GM23338 (cell line): ENCODE results near the gene AIRE. TPM values are rescaled to one million over a fixed set of nuclear protein-coding genes. Genes with fewer than 3 reads are reported as not detected.

Source experiments
- ATAC-seq: fragments of 200-7000 bp; cut with Tn5 transposase; 3 replicates; pipeline ENCODE4 v1.9.1; 2020
- DNase-seq: peaks from one replicate; pipeline ENCODE4 v3.0.0-alpha.2; 2015; ENCODE audit warnings: low spot score
- H2AFZ ChIP-seq: fragments of 200-600 bp; sonication (generic); 2 replicates; pipeline ENCODE4 v1.8.0; 2016; ENCODE audit warnings: antibody characterized with exemption, mild to moderate bottlenecking, moderate library complexity
- H3F3A ChIP-seq: fragments of 200-600 bp; sonication (generic); replicated peaks from 2 replicates; pipeline ENCODE4 v1.8.0; 2017; ENCODE audit warnings: antibody characterized with exemption, mixed run types, low read depth
- H3K27ac ChIP-seq: fragments of 200-600 bp; sonication (generic); 2 replicates; pipeline ENCODE4 v1.6.1; 2016; ENCODE audit warnings: low read depth
- H3K27me3 ChIP-seq: fragments of 200-600 bp; sonication (generic); 2 replicates; pipeline ENCODE4 v1.8.0; 2016; ENCODE audit warnings: mild to moderate bottlenecking, mixed run types, moderate library complexity; ENCODE audit not compliant: insufficient read depth
- H3K36me3 ChIP-seq: fragments of 200-600 bp; sonication (generic); 2 replicates; pipeline ENCODE4 v1.8.0; 2016; ENCODE audit warnings: mild to moderate bottlenecking; ENCODE audit not compliant: insufficient read depth
- H3K4me1 ChIP-seq: fragments of 200-600 bp; sonication (generic); 2 replicates; pipeline ENCODE4 v1.8.0; 2016; ENCODE audit warnings: mild to moderate bottlenecking, moderate library complexity; ENCODE audit not compliant: insufficient read depth
- H3K4me2 ChIP-seq: fragments of 200-600 bp; sonication (generic); 2 replicates; pipeline ENCODE4 v1.7.1; 2017; ENCODE audit warnings: mixed run types
- H3K4me3 ChIP-seq: fragments of 200-600 bp; sonication (generic); 2 replicates; pipeline ENCODE4 v1.6.1; 2016; ENCODE audit warnings: mixed run types
- H3K79me2 ChIP-seq: fragments of 200-600 bp; sonication (generic); replicated peaks from 2 replicates; pipeline ENCODE4 v1.8.0; 2017; ENCODE audit warnings: mild to moderate bottlenecking; ENCODE audit not compliant: insufficient read depth
- H3K9me2 ChIP-seq: fragments of 200-600 bp; sonication (generic); 2 replicates; pipeline ENCODE4 v1.8.0; 2017; ENCODE audit not compliant: insufficient read depth
- H4K20me1 ChIP-seq: fragments of 200-600 bp; sonication (generic); replicated peaks from 2 replicates; pipeline ENCODE4 v1.8.0; 2017; ENCODE audit warnings: mild to moderate bottlenecking; ENCODE audit not compliant: insufficient read depth
- H3K27ac Mint-ChIP-seq: 2 replicates; pipeline ENCODE4 v1.8.0; 2020; ENCODE audit warnings: inconsistent platforms, mild to moderate bottlenecking, moderate library complexity, mixed read lengths
- H3K27me3 Mint-ChIP-seq: 3 replicates; pipeline ENCODE4 v1.8.0; 2022; ENCODE audit warnings: low read depth, mild to moderate bottlenecking, moderate library complexity, mixed read lengths, inconsistent platforms; ENCODE audit not compliant: insufficient read depth, poor library complexity
- H3K36me3 Mint-ChIP-seq: 3 replicates; pipeline ENCODE4 v1.8.0; 2021; ENCODE audit warnings: low read depth, mild to moderate bottlenecking, inconsistent platforms, moderate library complexity, mixed read lengths
- H3K4me1 Mint-ChIP-seq: 3 replicates; pipeline ENCODE4 v1.8.0; 2020; ENCODE audit warnings: mild to moderate bottlenecking, inconsistent platforms, mixed read lengths
- H3K4me3 Mint-ChIP-seq: 3 replicates; pipeline ENCODE4 v1.8.0; 2021; ENCODE audit warnings: moderate library complexity, mild to moderate bottlenecking, inconsistent platforms, mixed read lengths
- H3K9me3 Mint-ChIP-seq: 3 replicates; pipeline ENCODE4 v1.8.0; 2020; ENCODE audit warnings: moderate library complexity, mild to moderate bottlenecking, inconsistent platforms, mixed read lengths
- CREB1 ChIP-seq: fragments of 250-450 bp; sonication (Bioruptor Pico); IDR thresholded peaks from 2 replicates; pipeline ENCODE4 v1.5.0; 2020; ENCODE audit warnings: low read depth, mild to moderate bottlenecking, moderate library complexity
- CTCF ChIP-seq, 2 experiments: fragments of 200-600 bp in 1 of 2; sonication (generic) in 1 of 2; conservative IDR thresholded peaks; 2 replicates each; pipeline versions ENCODE4 v1.5.1 to v1.6.1; 2016 to 2017; ENCODE audit warnings: antibody characterized with exemption in 2 of 2, low read depth in 2 of 2, mild to moderate bottlenecking in 2 of 2, moderate library complexity in 1 of 2
- ETS1 ChIP-seq: IDR thresholded peaks from 2 replicates; pipeline ENCODE4 v1.6.1; 2016; ENCODE audit warnings: antibody characterized with exemption
- EZH2 ChIP-seq: fragments of 200-600 bp; sonication (generic); IDR thresholded peaks from one replicate; pipeline ENCODE4 v1.8.0; 2017; ENCODE audit warnings: antibody characterized with exemption, mild to moderate bottlenecking, low read depth; ENCODE audit not compliant: unreplicated experiment
- EZH2phosphoT487 ChIP-seq: fragments of 200-600 bp; sonication (generic); IDR thresholded peaks from one replicate; pipeline ENCODE4 v1.8.1; 2018; ENCODE audit warnings: antibody characterized with exemption; ENCODE audit not compliant: unreplicated experiment
- JUNB ChIP-seq: IDR thresholded peaks from one replicate; pipeline ENCODE4 v1.6.1; 2016; ENCODE audit warnings: antibody characterized with exemption; ENCODE audit not compliant: unreplicated experiment
- NANOG ChIP-seq: IDR thresholded peaks from 2 replicates; pipeline ENCODE4 v1.6.1; 2016; ENCODE audit warnings: antibody characterized with exemption, borderline replicate concordance
- POLR2AphosphoS5 ChIP-seq: IDR thresholded peaks from 2 replicates; pipeline ENCODE4 v1.6.1; 2016; ENCODE audit warnings: antibody characterized with exemption, low read depth
- REST ChIP-seq: IDR thresholded peaks from one replicate; pipeline ENCODE4 v1.6.1; 2018; ENCODE audit warnings: antibody characterized with exemption; ENCODE audit not compliant: unreplicated experiment
- STAT1 ChIP-seq: IDR thresholded peaks from one replicate; pipeline ENCODE4 v1.6.1; 2016; ENCODE audit warnings: antibody characterized with exemption; ENCODE audit not compliant: unreplicated experiment
- ZNF114 ChIP-seq: fragments of 250-450 bp; sonication (Bioruptor Pico); IDR thresholded peaks from 2 replicates; pipeline ENCODE4 v1.5.0; 2020; ENCODE audit warnings: mild to moderate bottlenecking, moderate library complexity
- ZNF331 ChIP-seq: fragments of 250-450 bp; sonication (Bioruptor Pico); IDR thresholded peaks from 2 replicates; pipeline ENCODE4 v1.5.0; 2020; ENCODE audit warnings: low read depth, mild to moderate bottlenecking, moderate library complexity
- ZNF462 ChIP-seq: fragments of 250-450 bp; sonication (Bioruptor Pico); IDR thresholded peaks from 2 replicates; pipeline ENCODE4 v1.5.0; 2020; ENCODE audit warnings: mild to moderate bottlenecking, moderate library complexity
- polyA plus RNA-seq: library from polyadenylated mRNA; unstranded; fragments of >200 nt; fragmentation: Nextera tagmentation; extraction: Ambion mirVana; gene quantifications from 2 replicates; pipeline ENCODE4 v1.2.1, GENCODE V29; 2016
- total RNA-seq: library from RNA; depleted of rRNA; stranded (reverse); fragments of >200 nt; shearing (Covaris generic); gene quantifications from 2 replicates; pipeline ENCODE4 v1.2.3, GENCODE V29; 2014

The AIRE gene
- total and polyA plus RNA-seq, 2 experiments from 2014 or later = 0.10 TPM; not detected in 1

- Mint-ChIP-seq H3K27ac (no peak overlapping the region), H3K4me3 (no peak overlapping the region), H3K4me1 (peaks cover 4% of the 10 kb centered on the region; the same call in 2 of the 3 replicates), H3K27me3 (peaks cover 6% of the 10 kb centered on the region), H3K36me3 (no peaks in the 10 kb centered on the region), H3K9me3 (no peaks in the 10 kb centered on the region)
- no peaks in the 10 kb centered on the region for H3K27me3 ChIP-seq
- TF ChIP-seq ZNF462 (CRISPR knock-in tag) (no peak), CREB1 (no peak), POLR2AphosphoS5 (no peak), EZH2 (no peak), ETS1 (no peak), REST (no peak), NANOG (no peak), JUNB (no peak), ZNF114 (CRISPR knock-in tag) (no peak), CTCF (conservative IDR thresholded peaks at IDR 0.05; ENCODE audit: low read depth in 2 of 2) (no peak), EZH2phosphoT487 (no peak), STAT1 (no peak), ZNF331 (CRISPR knock-in tag) (no peak)
- H3K79me2 ChIP-seq = no peaks in the 10 kb centered on the region
- H3K27ac ChIP-seq = no peak overlapping the region
- no peaks in the 10 kb centered on the region for H3F3A ChIP-seq
- no peaks in the 10 kb centered on the region for H3K36me3 ChIP-seq
- no peaks in the 10 kb centered on the region for H4K20me1 ChIP-seq
- H3K4me1 ChIP-seq = no peaks in the 10 kb centered on the region; the same call in 1 of the 2 replicates
- H2AFZ ChIP-seq = no peak overlapping the region
- no peak overlapping the region for H3K4me3 ChIP-seq
- DNase-seq = no peak
- ATAC-seq = no peak
- H3K9me2 ChIP-seq = no peaks in the 10 kb centered on the region
- no peak overlapping the region for H3K4me2 ChIP-seq
Observed at GRCh38 chr21:44260066-44260465, 25.6 kb upstream of the AIRE start.
